B cell (primary cell): Measurements from ENCODE around the gene IMPDH2.

ENCODE experiments used
- CTCF ChIP-seq: fragments of 200-600 bp; IDR thresholded peaks from one replicate; pipeline ENCODE4 v1.8.0; 2022; ENCODE audit warnings: antibody characterized with exemption, mild to moderate bottlenecking
- EZH2 ChIP-seq: IDR thresholded peaks from 2 replicates; pipeline ENCODE4 v1.6.1; 2012; ENCODE audit warnings: borderline replicate concordance, low read depth, mild to moderate bottlenecking, moderate library complexity, low read length; ENCODE audit not compliant: insufficient read depth, poor library complexity, severe bottlenecking

- no peak for TF ChIP-seq CTCF
- TF ChIP-seq EZH2: no peak
These were observed 10.5 kb downstream of the IMPDH2 start for GRCh38 chr3:49018707-49019006.
